K562 (cell line): Measurements from ENCODE around the gene SLC29A3. TPM values are rescaled to one million over a fixed set of nuclear protein-coding genes. Genes with fewer than 3 reads are reported as not detected.

ENCODE experiments used
- ATAC-seq: fragments of 200-7000 bp; cut with Tn5 transposase; 3 replicates; pipeline ENCODE4 v1.9.1; 2020; ENCODE audit warnings: moderate library complexity
- BruUV-seq: library from RNA; stranded (reverse); fragments of 400-500 nt; replicated peaks from 2 replicates; lab custom pipeline; 2021; lab: Mats Ljungman, UMichigan
- CTCF ChIA-PET: fragments of 300-600 bp; formaldehyde crosslinking; extraction: SDS; loops from one replicate; lab custom pipeline; 2021; ENCODE audit warnings: low intra/inter-chr PET ratio; lab: Yijun Ruan, JAX
- POLR2A ChIA-PET: fragments of 300-600, 350-650 bp; sonication (Branson Sonifier 250); formaldehyde crosslinking; extraction: SDS; loops from one replicate; lab custom pipeline; 2021; ENCODE audit warnings: antibody characterized with exemption, inconsistent platforms; lab: Yijun Ruan, JAX
- DNase-seq, 4 experiments: peaks; one replicate each; pipeline versions ENCODE4 v3.0.0 to v3.0.0-alpha.2; 2011 to 2018; ENCODE audit warnings: low spot score in 3 of 4, mixed read lengths in 3 of 4; ENCODE audit errors: extremely low read depth in 1 of 4
- FAIRE-seq: peaks from 2 replicates; lab custom pipeline; 2011; peaks lifted over from hg19 to GRCh38; lab: Jason Lieb, UNC
- H2AFZ ChIP-seq: 2 replicates; pipeline ENCODE4 v1.6.0; 2011; ENCODE audit warnings: low read depth, low read length, control low read depth, inconsistent platforms
- H3K27ac ChIP-seq: fragments of 200-600 bp; 3 replicates; pipeline ENCODE4 v1.8.0; 2011; ENCODE audit warnings: low read depth, mild to moderate bottlenecking, control low read depth, inconsistent platforms, low read length, moderate library complexity, mixed read lengths; ENCODE audit errors: extremely low read depth
- H3K27me3 ChIP-seq, 2 experiments: fragments of 300-600 bp in 1 of 2; 2 replicates in 1 of 2; 3 replicates in 1 of 2; pipeline versions ENCODE4 v1.6.0 to v1.8.0; 2011; ENCODE audit warnings: inconsistent platforms in 2 of 2, low read length in 2 of 2, mild to moderate bottlenecking in 1 of 2, mixed read lengths in 1 of 2, moderate library complexity in 1 of 2; ENCODE audit not compliant: control insufficient read depth in 2 of 2, insufficient read depth in 2 of 2
- H3K36me3 ChIP-seq: fragments of 300-600 bp; 3 replicates; pipeline ENCODE4 v1.8.0; 2011; ENCODE audit warnings: mild to moderate bottlenecking, low read length, inconsistent platforms; ENCODE audit not compliant: control insufficient read depth, insufficient read depth
- H3K4me1 ChIP-seq, 2 experiments: fragments of 200-600 bp in 1 of 2; replicated peaks in 1 of 2; 2 replicates in 1 of 2; 3 replicates in 1 of 2; pipeline versions ENCODE4 v1.5.1 to v1.8.0; 2011; ENCODE audit warnings: inconsistent platforms in 2 of 2, low read length in 2 of 2, mild to moderate bottlenecking in 1 of 2, mixed read lengths in 1 of 2, moderate library complexity in 1 of 2; ENCODE audit not compliant: control insufficient read depth in 2 of 2, insufficient read depth in 2 of 2
- H3K4me2 ChIP-seq: 2 replicates; pipeline ENCODE4 v1.6.1; 2011; ENCODE audit warnings: low read length, control low read depth, inconsistent platforms, mixed read lengths; ENCODE audit not compliant: insufficient read depth
- H3K4me3 ChIP-seq: fragments of 200-600 bp; sonication (generic), shearing (Covaris generic); 2 replicates; pipeline ENCODE4 v1.5.1; 2016; ENCODE audit warnings: control low read depth, inconsistent platforms
- H3K79me2 ChIP-seq: fragments of 200-600 bp; 3 replicates; pipeline ENCODE4 v1.8.0; 2011; ENCODE audit warnings: low read length, inconsistent platforms; ENCODE audit not compliant: control insufficient read depth, insufficient read depth
- H3K9ac ChIP-seq, 2 experiments: 2 replicates each; pipeline versions ENCODE4 v1.6.0 to v1.6.1; 2011; ENCODE audit warnings: low read depth in 2 of 2, low read length in 2 of 2, control low read depth in 1 of 2, inconsistent platforms in 1 of 2, mild to moderate bottlenecking in 1 of 2, mixed read lengths in 1 of 2; ENCODE audit not compliant: insufficient read depth in 1 of 2
- H3K9me1 ChIP-seq: one replicate; pipeline ENCODE4 v1.6.0; 2011; ENCODE audit warnings: inconsistent platforms, mild to moderate bottlenecking, low read length, moderate library complexity; ENCODE audit not compliant: control insufficient read depth, insufficient read depth
- H3K9me3 ChIP-seq: replicated peaks from 2 replicates; pipeline ENCODE4 v1.5.1; 2011; ENCODE audit warnings: low read depth, low read length, inconsistent platforms; ENCODE audit not compliant: control insufficient read depth, insufficient read depth
- H4K20me1 ChIP-seq: replicated peaks from 2 replicates; pipeline ENCODE4 v1.6.1; 2011; ENCODE audit warnings: low read length, inconsistent platforms, mixed read lengths; ENCODE audit not compliant: control insufficient read depth, insufficient read depth
- FOXJ3 ChIP-seq: sonication (generic); formaldehyde crosslinking; IDR thresholded peaks from 2 replicates; pipeline ENCODE4 v1.4.0; 2020; ENCODE audit warnings: mild to moderate bottlenecking, missing genetic modification reagents
- TAL1 ChIP-seq: fragments of 450-650 bp; IDR thresholded peaks from 2 replicates; pipeline ENCODE4 v1.6.1; 2016; ENCODE audit warnings: mild to moderate bottlenecking
- WGBS: fragments of 100-300 bp; shearing (Covaris generic); methylation state at CpG from one replicate; pipeline ENCODE4 v1.1.6; 2016; ENCODE audit warnings: low coverage, mixed read lengths; ENCODE audit not compliant: insufficient coverage; ENCODE audit errors: missing lambda C conversion rate; 5-methylcytosine and 5-hydroxymethylcytosine counted together
- in situ Hi-C: fragments of 300-500 bp; cut with MboI; formaldehyde crosslinking; loops from 4 replicates; pipeline ENCODE4 v1.15.0; 2018; ENCODE audit warnings: inconsistent platforms, mixed read lengths
- intact Hi-C: fragments of 100-400 bp; cut with micrococcal nuclease; formaldehyde crosslinking; loops from 2 replicates; pipeline ENCODE4 v1.14.2; 2022
- polyA plus RNA-seq, 8 experiments: library from polyadenylated mRNA; depleted of rRNA in 4 of 8; stranded (reverse) in 5 of 8; unstranded in 3 of 8; fragments of >200 nt; fragmentation: Nextera tagmentation in 2 of 8; fragmentation: Illumina TruSeq in 1 of 8; extraction: Ambion mirVana in 2 of 8; extraction: Trizol in 1 of 8; gene quantifications; 2 replicates each; pipeline versions ENCODE4 v1.2.1 to v1.2.3, GENCODE V29; 2011 to 2014; ENCODE audit warnings: inconsistent platforms in 1 of 8, missing spikeins in 1 of 8
- total RNA-seq, 7 experiments: library from RNA; depleted of rRNA in 6 of 7; stranded (reverse); fragments of >200 nt in 6 of 7; fragmentation: Illumina TruSeq in 2 of 7; extraction: Trizol in 2 of 7; gene quantifications; 2 replicates each; pipeline versions ENCODE4 v1.2.1 to v1.2.3, GENCODE V29; 2011 to 2021; ENCODE audit warnings: low replicate concordance in 1 of 7
- TF ChIP-seq, protein P1 (sequence below): fragments of 450-650 bp; IDR thresholded peaks from 2 replicates; pipeline ENCODE4 v1.6.1; 2016; ENCODE audit warnings: missing biosample characterization, missing genetic modification characterization
- TF ChIP-seq, protein P2 (sequence below): fragments of 250-450 bp; sonication (Bioruptor Pico); IDR thresholded peaks from 2 replicates; pipeline ENCODE4 v1.4.0; 2020; ENCODE audit warnings: mild to moderate bottlenecking, moderate library complexity

SLC29A3 gene
- total and polyA plus RNA-seq, 9 of the 15 experiments (the other 6 are each of a cell fraction or from before 2014, with no cell fraction given) = 2.1 to 10.7 (median 4.6) TPM

DNA sequence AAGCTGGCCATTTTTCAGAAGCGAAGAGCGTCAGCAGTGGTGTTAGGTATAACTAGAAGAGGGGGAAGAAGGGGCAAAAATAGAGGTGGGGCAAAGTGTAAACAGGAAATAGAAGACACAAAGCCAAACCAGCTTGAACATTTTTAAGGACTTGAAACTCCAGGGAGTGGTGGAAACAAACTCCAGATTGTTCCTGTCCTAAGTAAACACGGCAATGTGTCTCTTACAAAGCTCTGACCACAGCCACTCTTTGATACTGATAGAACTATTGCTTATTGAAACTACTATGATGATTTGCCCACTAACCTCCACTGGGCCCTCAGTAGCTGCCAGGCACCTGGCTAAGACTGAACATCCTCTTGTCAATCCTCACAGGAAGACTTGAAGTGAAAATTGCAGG lies 56.9 kb downstream of the SLC29A3 start:
- no TSS peak for BruUV-seq
- no peaks in the 10 kb centered on the region for H3K36me3 ChIP-seq
- no peaks in the 10 kb centered on the region for H3K9me3 ChIP-seq
- no peak overlapping the region for H2AFZ ChIP-seq
- in situ Hi-C loops (no loop called here), intact Hi-C loops (no loop called here)
- H3K4me1 ChIP-seq = peaks cover 8 to 11% of the 10 kb centered on the region in 2 experiments; a peak in 4 of 5 replicates
- H3K79me2 ChIP-seq = no peaks in the 10 kb centered on the region
- no peak for DNase-seq
- H3K27me3 ChIP-seq = peaks cover 8 to 26% of the 10 kb centered on the region in 2 experiments; a peak in 4 of 5 replicates
- no peak for ATAC-seq
- H3K4me2 ChIP-seq = no peak overlapping the region
- ChIA-PET CTCF (no interaction called here), POLR2A (interaction anchor here (0.6 to 2.2 kb wide), 7 partner anchors 9 to 1996 kb away, joined by 3 to 5 read pairs (median 4); partner anchors contain the start of gene SLC29A3)
- TF ChIP-seq TAL1 (no peak), FOXJ3 (0 out of 2 replicates have a peak, but pooled peaks have one; percentile 24)
- TF ChIP-seq, protein P1, sequence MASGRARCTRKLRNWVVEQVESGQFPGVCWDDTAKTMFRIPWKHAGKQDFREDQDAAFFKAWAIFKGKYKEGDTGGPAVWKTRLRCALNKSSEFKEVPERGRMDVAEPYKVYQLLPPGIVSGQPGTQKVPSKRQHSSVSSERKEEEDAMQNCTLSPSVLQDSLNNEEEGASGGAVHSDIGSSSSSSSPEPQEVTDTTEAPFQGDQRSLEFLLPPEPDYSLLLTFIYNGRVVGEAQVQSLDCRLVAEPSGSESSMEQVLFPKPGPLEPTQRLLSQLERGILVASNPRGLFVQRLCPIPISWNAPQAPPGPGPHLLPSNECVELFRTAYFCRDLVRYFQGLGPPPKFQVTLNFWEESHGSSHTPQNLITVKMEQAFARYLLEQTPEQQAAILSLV (tag) = no peak
- TF ChIP-seq, protein P2, sequence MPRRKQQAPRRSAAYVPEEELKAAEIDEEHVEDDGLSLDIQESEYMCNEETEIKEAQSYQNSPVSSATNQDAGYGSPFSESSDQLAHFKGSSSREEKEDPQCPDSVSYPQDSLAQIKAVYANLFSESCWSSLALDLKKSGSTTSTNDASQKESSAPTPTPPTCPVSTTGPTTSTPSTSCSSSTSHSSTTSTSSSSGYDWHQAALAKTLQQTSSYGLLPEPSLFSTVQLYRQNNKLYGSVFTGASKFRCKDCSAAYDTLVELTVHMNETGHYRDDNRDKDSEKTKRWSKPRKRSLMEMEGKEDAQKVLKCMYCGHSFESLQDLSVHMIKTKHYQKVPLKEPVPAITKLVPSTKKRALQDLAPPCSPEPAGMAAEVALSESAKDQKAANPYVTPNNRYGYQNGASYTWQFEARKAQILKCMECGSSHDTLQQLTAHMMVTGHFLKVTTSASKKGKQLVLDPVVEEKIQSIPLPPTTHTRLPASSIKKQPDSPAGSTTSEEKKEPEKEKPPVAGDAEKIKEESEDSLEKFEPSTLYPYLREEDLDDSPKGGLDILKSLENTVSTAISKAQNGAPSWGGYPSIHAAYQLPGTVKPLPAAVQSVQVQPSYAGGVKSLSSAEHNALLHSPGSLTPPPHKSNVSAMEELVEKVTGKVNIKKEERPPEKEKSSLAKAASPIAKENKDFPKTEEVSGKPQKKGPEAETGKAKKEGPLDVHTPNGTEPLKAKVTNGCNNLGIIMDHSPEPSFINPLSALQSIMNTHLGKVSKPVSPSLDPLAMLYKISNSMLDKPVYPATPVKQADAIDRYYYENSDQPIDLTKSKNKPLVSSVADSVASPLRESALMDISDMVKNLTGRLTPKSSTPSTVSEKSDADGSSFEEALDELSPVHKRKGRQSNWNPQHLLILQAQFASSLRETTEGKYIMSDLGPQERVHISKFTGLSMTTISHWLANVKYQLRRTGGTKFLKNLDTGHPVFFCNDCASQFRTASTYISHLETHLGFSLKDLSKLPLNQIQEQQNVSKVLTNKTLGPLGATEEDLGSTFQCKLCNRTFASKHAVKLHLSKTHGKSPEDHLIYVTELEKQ = no peak
- no peaks in the 10 kb centered on the region for H4K20me1 ChIP-seq
- no peaks in the 10 kb centered on the region for H3K9me1 ChIP-seq
- H3K4me3 ChIP-seq = no peak overlapping the region
- no peak overlapping the region for H3K27ac ChIP-seq
- 36% methylated on average over 3 of the region's 3 CpGs for WGBS
- no peak for FAIRE-seq
- H3K9ac ChIP-seq = no peak overlapping the region
